Neural cell (in vitro differentiated cells): ENCODE measurements around the gene TSPAN9. TPM values are rescaled to one million over a fixed set of nuclear protein-coding genes. Genes with fewer than 3 reads are reported as not detected.

Source experiments
- H2AFZ ChIP-seq: fragments of 200-600, 300-800 bp; sonication (generic), shearing (Covaris generic); 2 replicates; pipeline ENCODE4 v1.6.0; 2014; ENCODE audit warnings: low read depth, mild to moderate bottlenecking, antibody characterized with exemption, low read length, moderate library complexity
- H3F3A ChIP-seq: fragments of 200-600 bp; shearing (Covaris generic); 2 replicates; pipeline ENCODE4 v1.6.1; 2016; ENCODE audit warnings: mild to moderate bottlenecking, moderate library complexity, mixed read lengths, antibody characterized with exemption, low read length; ENCODE audit not compliant: insufficient read depth, poor library complexity, severe bottlenecking
- H3K27ac ChIP-seq: fragments of 200-600, 300-800 bp; sonication (generic), shearing (Covaris generic); 2 replicates; pipeline ENCODE4 v1.5.1; 2014; ENCODE audit warnings: mild to moderate bottlenecking, low read length, moderate library complexity
- H3K27me3 ChIP-seq: fragments of 300-800, 200-600 bp; sonication (generic), shearing (Covaris generic); 2 replicates; pipeline ENCODE4 v1.6.0; 2014; ENCODE audit warnings: mild to moderate bottlenecking, low read depth, low read length, moderate library complexity; ENCODE audit not compliant: insufficient read depth
- H3K36me3 ChIP-seq: fragments of 300-800, 200-600 bp; sonication (generic), shearing (Covaris generic); 2 replicates; pipeline ENCODE4 v1.5.1; 2014; ENCODE audit warnings: mild to moderate bottlenecking, antibody characterized with exemption, low read length, moderate library complexity; ENCODE audit not compliant: insufficient read depth
- H3K4me2 ChIP-seq: fragments of 300-800, 200-600 bp; sonication (generic), shearing (Covaris generic); 2 replicates; pipeline ENCODE4 v1.6.0; 2014; ENCODE audit warnings: mild to moderate bottlenecking, low read length
- H3K4me3 ChIP-seq: fragments of 300-800, 200-600 bp; sonication (generic), shearing (Covaris generic); 2 replicates; pipeline ENCODE4 v1.5.1; 2014; ENCODE audit warnings: mild to moderate bottlenecking, low read length, moderate library complexity
- H3K79me2 ChIP-seq: fragments of 200-600 bp; shearing (Covaris generic); replicated peaks from 2 replicates; pipeline ENCODE4 v1.6.0; 2014; ENCODE audit warnings: mild to moderate bottlenecking, low read length, moderate library complexity; ENCODE audit not compliant: insufficient read depth
- H3K9ac ChIP-seq: fragments of 300-800, 200-600 bp; sonication (generic), shearing (Covaris generic); 2 replicates; pipeline ENCODE4 v1.6.1; 2016; ENCODE audit warnings: mild to moderate bottlenecking, low read length, mixed read lengths
- H3K9me2 ChIP-seq: fragments of 200-600 bp; shearing (Covaris generic); 2 replicates; pipeline ENCODE4 v1.6.1; 2016; ENCODE audit warnings: mild to moderate bottlenecking, low read length, mixed read lengths; ENCODE audit not compliant: insufficient read depth
- H3K9me3 ChIP-seq: fragments of 200-600, 300-800 bp; sonication (generic), shearing (Covaris generic); 2 replicates; pipeline ENCODE4 v1.6.1; 2016; ENCODE audit warnings: mild to moderate bottlenecking, mixed run types, low read length, moderate library complexity, mixed read lengths
- H4K20me1 ChIP-seq: fragments of 200-600 bp; shearing (Covaris generic); 2 replicates; pipeline ENCODE4 v1.6.1; 2016; ENCODE audit warnings: mild to moderate bottlenecking, mixed run types; ENCODE audit not compliant: insufficient read depth
- CTCF ChIP-seq: fragments of 450-650 bp; IDR thresholded peaks from 2 replicates; pipeline ENCODE4 v1.5.1; 2014; ENCODE audit warnings: antibody characterized with exemption, mild to moderate bottlenecking, moderate library complexity; ENCODE audit not compliant: poor library complexity, severe bottlenecking
- EP300 ChIP-seq: fragments of 450-650 bp; conservative IDR thresholded peaks from 2 replicates; pipeline ENCODE4 v1.6.1; 2014; ENCODE audit warnings: antibody characterized with exemption, mild to moderate bottlenecking, moderate library complexity; ENCODE audit not compliant: poor library complexity, severe bottlenecking
- EZH2 ChIP-seq: fragments of 200-600, 300-800 bp; shearing (Covaris generic), sonication (generic); IDR thresholded peaks from 2 replicates; pipeline ENCODE4 v1.6.1; 2014; ENCODE audit warnings: antibody characterized with exemption, low read length, borderline replicate concordance, mild to moderate bottlenecking; ENCODE audit not compliant: insufficient read depth, poor library complexity, severe bottlenecking
- MXI1 ChIP-seq: fragments of 450-650 bp; conservative IDR thresholded peaks from 2 replicates; pipeline ENCODE4 v1.6.1; 2014; ENCODE audit warnings: antibody characterized with exemption, mild to moderate bottlenecking; ENCODE audit not compliant: poor library complexity, severe bottlenecking
- POLR2AphosphoS5 ChIP-seq: IDR thresholded peaks from 2 replicates; pipeline ENCODE4 v1.6.1; 2012
- RAD21 ChIP-seq: fragments of 450-650 bp; conservative IDR thresholded peaks from 2 replicates; pipeline ENCODE4 v1.6.1; 2014; ENCODE audit warnings: antibody characterized with exemption, mild to moderate bottlenecking, moderate library complexity
- REST ChIP-seq: IDR thresholded peaks from 2 replicates; pipeline ENCODE4 v1.6.1; 2012; ENCODE audit warnings: borderline replicate concordance
- SMC3 ChIP-seq: fragments of 450-650 bp; conservative IDR thresholded peaks from 2 replicates; pipeline ENCODE4 v1.6.1; 2014; ENCODE audit warnings: antibody characterized with exemption, mild to moderate bottlenecking, moderate library complexity; ENCODE audit not compliant: poor library complexity
- TAF1 ChIP-seq: IDR thresholded peaks from 2 replicates; pipeline ENCODE4 v1.6.1; 2012; ENCODE audit warnings: low read depth
- polyA plus RNA-seq: library from polyadenylated mRNA; depleted of rRNA; stranded (reverse); fragments of >200 nt; gene quantifications from 2 replicates; pipeline ENCODE4 v1.2.3, GENCODE V29; 2014

The TSPAN9 gene
- polyA plus RNA-seq, 1 donor from 2014 or later, result 11.9 TPM

- H3K9ac ChIP-seq, result no peak overlapping the region
Measured at GRCh38 chr12:3289702-3290101, 212.5 kb downstream of the TSPAN9 start.

GRCh38 chr12:3291939-3292338 is 214.8 kb downstream of the TSPAN9 start:
- Histone ChIP-seq H4K20me1 (no peaks in the 10 kb centered on the region), H2AFZ (no peak overlapping the region), H3F3A (no peaks in the 10 kb centered on the region), H3K79me2 (no peaks in the 10 kb centered on the region), H3K9me3 (no peaks in the 10 kb centered on the region), H3K4me2 (no peak overlapping the region), H3K4me3 (no peak overlapping the region), H3K9ac (no peak overlapping the region), H3K27me3 (no peaks in the 10 kb centered on the region), H3K36me3 (no peaks in the 10 kb centered on the region), H3K9me2 (no peaks in the 10 kb centered on the region), H3K27ac (no peak overlapping the region)
- no peak for TF ChIP-seq TAF1
- no peak for TF ChIP-seq POLR2AphosphoS5
- TF ChIP-seq RAD21, result no peak
- TF ChIP-seq MXI1, result no peak
- no peak for TF ChIP-seq EZH2
- no peak for TF ChIP-seq CTCF
- TF ChIP-seq SMC3, result no peak
- no peak for TF ChIP-seq REST
- TF ChIP-seq EP300, result no peak

More at GRCh38 chr12:3289702-3290101, 212.5 kb downstream of the TSPAN9 start:
- Histone ChIP-seq H3K36me3 (no peaks in the 10 kb centered on the region), H3K27ac (no peak overlapping the region), H3K79me2 (no peaks in the 10 kb centered on the region), H3K4me2 (no peak overlapping the region), H3K4me3 (no peak overlapping the region), H3K9me2 (no peaks in the 10 kb centered on the region), H3K9me3 (no peaks in the 10 kb centered on the region), H2AFZ (no peak overlapping the region), H3F3A (no peaks in the 10 kb centered on the region), H3K27me3 (no peaks in the 10 kb centered on the region), H4K20me1 (no peaks in the 10 kb centered on the region)
- TF ChIP-seq POLR2AphosphoS5 (no peak), RAD21 (no peak), EZH2 (no peak), REST (no peak), TAF1 (no peak), MXI1 (no peak), EP300 (no peak)
